ENCODE measurements around the gene MIPOL1.
A peak's percentile ranks its signal among the peaks of the same experiment; 100 is the strongest.

The MIPOL1 gene

DNA sequence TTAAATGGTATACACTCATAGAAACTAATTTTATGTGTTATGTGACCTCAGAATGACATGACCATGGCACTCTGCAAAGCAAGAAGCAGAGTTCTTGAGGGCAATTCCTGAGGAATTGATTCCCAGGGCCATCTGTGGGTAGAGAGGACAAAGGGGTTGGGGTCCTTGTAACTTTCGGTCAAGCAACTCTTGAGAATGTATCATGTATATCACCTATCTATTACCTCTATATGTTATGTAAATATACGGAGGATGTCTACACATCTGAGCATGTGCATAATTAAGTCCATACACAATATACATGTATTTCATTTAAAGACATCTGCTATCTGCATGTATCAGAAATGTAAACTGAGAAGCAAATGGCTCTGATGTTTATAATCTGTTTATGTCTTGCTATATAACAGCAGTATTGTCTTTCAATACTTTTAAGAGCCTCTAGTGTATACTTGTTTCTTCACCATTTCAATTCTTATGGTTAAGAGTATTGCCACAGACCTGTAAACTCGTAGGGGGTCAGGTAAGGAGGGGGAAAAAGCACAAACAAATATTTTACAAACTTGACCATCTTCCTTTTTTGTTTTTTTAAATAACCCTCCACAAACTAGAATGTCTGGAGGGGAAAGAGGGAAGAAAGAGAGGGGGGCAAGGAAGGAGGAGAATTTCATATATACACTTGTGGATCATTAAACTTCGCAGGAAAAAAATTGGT lies 392.8 kb downstream of the MIPOL1 start:
- no peak for DNase-seq

DNA sequence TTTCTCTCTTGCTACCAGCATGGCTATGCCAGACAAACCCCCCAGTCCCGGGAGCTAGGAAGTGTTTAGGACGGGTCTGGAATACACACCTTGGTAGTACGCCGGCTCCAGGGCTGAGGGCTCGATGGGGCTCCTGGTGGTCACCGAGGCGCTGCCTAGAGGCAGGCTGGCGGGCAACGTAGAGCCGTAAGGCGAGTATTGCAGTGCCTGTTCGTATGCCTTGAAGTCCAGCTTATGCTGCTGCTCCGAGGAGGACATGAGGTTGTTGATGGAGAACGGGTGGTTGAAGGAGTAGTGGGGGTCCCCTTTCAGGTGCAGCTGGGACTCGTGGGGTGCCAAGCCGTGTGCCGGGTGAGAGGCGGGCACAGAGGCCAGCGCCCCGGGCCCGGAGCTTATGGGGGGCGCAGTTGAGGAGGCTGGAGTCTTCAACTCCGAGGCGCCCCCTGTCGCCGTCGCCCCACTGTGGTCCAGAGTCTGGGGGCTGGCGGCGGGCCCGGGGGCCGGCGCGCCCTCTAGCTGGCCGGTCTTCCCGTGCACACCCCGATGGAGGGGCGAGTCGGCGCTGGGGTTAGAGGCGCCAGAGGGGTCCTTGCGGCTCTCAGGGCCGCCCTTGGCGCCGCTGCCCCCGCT lies 393.7 kb downstream of the MIPOL1 start:
- DNase-seq = no peak

DNA sequence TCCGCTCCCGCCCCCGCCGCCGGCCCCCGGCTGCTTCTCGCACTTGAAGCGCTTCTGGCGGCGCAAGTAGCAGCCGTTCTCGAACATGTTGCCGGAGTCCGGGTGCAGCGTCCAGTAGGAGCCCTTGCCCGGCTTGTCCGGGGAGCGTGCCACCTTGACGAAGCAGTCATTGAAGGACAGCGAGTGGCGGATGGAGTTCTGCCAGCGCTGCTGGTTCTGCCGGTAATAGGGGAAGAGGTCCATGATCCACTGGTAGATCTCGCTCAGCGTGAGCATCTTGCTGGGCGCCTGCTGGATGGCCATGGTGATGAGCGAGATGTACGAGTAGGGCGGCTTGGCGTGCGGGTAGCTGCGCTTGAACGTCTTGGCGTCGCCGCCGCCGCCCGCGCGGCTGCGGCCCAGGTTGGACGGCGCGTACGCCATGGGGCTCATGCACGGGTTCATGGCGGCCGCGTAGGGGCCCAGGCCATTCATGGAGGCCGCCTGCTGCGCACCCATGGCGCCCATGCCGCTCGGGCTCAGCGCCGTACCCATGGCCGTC lies 394.3 kb downstream of the MIPOL1 start:
- no peak for DNase-seq

DNA sequence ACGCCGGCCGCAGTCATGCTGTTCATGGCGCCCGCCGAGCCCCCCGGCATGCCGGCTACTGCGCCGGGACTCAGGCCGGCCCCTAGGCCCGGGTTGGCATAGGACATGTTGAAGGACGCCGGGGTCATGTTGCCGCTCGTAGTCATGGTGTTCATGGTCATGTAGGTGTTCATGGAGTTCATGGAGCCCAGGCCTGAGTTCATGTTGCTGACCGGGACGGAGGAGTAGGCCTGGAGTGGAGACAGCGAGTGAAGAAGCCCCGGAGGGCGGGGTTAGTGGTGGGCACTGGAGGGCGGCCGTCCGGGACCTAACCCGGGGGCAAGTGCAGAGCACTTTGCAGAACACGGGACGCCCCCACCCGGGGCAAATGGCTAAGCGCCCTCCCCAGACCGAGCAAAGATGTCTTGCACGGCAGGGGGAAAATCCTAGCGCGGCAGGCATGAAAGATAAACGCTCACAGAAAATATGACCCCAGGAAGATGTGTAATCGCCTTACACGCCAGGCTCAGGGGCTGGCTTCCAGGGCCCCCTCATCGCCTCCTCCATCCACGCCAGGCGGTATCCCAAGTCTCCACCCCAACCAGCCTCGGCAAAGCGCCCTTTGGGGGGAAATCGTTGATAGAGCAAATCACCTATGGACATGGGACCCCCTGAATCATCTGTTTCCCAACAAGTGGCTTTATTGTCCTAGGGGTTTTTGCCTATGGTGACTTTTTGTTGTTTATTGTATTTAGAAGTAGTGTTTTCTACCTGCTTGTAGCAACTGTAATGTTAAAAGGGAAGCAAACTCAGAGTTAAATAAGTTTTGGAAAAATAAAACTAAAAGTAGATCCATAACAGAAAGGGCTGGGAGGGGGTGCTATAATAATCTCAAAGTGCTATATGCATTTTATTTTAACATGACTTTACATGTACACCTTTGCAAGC lies 395.0 kb downstream of the MIPOL1 start:
- no peak for DNase-seq

DNA sequence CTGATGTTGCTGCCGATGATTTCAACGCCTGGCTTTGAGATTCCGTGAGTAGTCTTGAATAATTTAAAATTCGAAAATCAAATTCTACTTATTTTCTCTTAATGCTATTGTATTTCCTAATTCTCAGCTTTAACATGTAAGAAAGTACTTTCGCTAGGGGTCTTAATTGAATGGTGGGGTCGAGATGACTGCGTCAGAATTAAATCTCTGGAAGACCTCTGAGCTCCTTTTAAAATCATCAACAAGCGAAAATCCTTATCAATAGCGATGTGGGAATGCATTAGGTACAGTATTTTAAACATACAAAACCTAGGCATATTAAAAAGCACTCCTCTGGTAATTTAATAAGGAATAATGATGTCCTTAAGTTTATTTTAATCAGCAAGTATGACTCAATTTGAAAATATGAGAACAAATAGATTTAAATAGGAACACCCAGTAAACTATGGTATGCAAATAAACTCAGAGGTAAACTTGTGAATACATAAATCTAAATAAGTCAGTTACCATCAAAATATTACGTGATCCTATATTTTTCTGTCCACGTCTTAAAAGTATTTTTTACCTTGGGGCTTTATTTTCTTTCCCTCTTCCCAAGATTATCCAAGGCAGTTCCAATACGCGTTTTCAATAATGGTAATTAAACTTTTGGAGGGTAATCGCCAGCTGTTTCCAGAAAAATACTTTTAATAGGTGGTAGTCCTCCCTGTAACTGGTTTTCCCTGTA lies 395.9 kb downstream of the MIPOL1 start:
- no peak for DNase-seq

DNA sequence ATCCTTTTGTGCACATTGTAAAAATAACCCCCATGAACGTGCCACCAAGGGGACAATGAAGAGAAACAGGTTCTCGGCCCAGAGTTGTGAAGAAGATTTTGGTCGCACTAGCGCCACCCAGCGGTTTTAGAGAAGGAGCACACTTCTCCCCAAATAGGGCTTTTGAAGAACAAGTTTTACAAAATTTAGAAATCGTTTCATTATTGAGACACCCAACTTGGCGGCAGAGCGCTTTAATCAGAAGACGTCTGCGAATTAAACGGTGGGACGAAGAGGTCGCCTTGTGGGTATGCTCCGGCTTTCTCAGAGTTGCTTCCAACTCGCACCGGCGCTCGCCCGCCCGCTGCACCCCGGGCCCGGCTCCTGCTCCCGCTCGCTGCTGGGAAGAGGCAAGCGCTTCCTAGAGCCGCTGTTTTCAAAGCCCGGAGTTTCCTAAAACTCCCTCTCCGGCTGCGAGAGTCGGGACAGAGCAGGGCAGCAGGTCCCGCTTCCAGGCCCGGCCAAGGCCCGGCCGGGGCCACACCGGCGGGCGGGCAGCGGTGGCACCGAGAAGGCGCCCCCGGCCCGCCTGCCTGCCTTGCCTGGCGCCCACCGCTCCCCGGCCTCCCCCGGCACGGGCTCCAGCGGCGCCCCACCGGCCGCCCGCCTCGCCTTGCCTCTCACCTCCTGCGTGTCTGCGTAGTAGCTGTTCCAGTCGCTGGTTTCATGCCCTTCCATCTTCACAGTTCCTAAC lies 396.7 kb downstream of the MIPOL1 start:
- DNase-seq = no peak

DNA sequence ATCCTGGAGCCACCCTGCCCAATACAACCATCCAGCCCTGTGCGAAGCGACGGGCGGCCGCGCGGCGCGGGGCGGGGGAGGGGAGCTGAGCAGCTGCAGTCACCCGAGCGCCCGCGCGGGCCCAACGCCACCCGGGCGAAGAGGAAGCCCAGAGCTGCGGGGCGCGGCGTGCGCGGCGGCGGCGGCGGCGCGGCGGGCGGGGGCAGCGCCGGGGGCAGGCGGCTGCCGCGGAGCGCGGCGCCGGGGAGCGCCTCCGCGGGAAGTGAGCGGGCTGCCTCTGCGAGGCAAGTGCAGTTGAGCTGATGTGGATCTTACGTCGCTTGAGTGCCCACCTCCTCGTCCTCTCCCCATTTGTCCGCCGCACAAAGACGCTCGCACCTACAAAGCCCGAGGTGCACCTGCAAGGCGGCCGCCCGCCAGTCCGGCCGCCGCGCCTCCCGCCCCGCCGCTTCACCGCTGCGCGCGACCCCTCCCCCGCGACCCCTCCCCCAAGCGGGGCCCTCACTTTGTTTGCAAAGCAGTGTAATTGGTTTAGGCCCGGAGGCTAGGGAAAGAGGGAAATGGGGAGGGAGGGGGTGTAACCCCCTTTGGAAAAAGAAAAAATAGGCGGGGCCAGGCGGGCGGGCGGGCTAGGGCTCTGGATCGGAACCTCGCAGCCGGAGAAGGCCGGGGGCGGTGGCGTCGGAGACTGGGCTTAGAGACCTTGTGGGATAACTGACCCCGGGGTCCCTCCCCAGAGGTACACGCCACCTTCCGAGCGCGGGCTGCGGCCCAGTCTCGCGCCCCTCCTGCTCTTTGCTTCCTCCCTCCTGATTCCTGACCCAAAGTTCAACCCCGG lies 397.5 kb downstream of the MIPOL1 start, which contains the start of the genes FOXA1 and TTC6:
Gene FOXA1 (minus strand): TSS at position 279 of the 838 bp plus-strand sequence. CDS start 277 bp downstream, at position 2.
Gene TTC6 (plus strand): TSS at position 659 of the 838 bp plus-strand sequence. CDS start 26,436 bp downstream, outside the sequence.
- no peak for DNase-seq

DNA sequence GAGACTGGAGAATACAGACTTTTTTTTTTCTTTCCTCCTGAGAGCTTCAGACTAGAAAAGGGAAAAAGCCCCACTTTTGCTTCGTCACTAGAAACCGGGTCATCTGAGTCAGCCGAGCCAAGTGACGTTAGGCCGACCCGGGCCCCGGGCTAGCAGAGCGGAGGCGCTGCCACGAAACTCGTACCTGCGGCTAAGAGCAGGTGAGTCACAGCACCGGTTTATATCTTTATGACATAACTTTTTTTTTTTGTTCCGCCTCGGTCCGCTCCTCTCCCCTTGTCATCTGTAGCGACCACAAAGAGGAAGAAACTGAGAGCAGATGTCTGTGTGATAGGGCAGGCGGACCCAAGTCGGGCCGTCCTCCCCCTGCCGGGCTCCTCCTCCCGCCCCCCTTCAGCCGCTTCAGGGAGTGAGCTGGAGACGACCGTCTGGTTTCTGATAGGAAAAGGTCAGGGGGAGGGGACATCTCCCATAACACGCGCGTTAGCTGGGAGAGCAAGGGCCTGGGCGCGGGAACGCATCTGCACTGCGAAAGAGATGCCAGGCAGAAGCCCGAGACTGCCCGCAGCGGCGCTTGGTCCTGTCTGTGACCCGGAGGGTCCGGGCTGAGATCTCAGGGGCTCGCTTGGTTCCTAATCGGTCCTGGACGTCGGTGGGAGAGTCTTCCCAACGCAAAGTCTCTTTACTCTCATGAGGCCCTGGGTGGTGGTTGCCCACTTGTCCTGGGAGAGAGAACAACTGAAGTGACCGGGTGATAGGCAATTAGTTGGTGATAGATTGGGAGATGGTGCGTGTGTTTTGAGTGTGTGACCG lies 398.3 kb downstream of the MIPOL1 start:
- DNase-seq = peak; percentile 12

DNA sequence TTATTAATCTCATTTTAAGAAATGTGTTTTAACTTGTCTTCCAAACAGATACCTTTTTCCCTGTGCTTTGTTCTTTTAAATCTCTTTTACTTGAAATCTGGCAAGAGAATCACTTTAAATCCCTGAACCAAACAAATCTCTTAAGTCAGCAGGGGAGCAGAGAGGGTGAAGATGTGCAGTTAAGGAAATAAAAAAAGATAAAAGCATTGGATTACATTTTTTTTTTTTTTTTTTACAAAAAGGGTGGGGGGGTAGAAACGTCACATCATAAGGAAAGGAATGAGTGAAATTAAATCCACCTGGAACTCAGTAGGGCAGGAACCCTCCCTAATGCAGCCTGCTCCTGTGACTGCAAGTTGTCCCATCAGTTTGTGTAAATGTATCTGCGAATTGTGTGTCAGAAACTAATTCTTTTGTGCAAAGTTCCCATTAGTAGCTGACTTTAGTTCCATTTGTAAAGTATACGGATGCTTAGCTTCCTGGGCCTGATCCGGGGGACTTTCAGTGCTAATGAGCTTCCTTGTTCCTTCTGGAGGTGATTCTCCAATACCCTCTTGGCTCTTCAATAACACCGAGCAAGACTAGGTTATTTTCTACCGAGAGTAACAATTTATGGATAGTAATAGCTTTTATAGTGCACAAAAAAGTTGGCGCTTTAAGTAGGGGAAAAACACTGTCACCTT lies 399.2 kb downstream of the MIPOL1 start:
- no peak for DNase-seq

DNA sequence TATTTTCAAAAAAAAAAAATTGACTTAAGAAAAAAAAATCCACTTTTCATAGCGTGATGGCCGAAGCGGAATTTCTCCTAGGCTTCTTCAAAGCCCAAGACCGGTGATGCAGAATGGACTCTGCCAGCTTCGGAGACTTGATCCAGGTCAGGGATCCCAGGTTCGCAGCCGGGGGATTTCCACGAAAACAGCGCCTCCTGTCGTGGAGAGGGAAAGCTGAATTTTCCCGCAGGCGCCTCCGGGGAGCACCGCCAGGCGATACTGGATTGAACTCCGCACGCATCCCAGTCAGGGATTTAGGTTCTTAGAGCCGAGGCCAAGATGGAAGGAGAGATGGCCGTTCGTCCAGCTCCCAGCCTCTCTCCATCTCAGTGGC lies 399.8 kb downstream of the MIPOL1 start:
- DNase-seq = no peak

DNA sequence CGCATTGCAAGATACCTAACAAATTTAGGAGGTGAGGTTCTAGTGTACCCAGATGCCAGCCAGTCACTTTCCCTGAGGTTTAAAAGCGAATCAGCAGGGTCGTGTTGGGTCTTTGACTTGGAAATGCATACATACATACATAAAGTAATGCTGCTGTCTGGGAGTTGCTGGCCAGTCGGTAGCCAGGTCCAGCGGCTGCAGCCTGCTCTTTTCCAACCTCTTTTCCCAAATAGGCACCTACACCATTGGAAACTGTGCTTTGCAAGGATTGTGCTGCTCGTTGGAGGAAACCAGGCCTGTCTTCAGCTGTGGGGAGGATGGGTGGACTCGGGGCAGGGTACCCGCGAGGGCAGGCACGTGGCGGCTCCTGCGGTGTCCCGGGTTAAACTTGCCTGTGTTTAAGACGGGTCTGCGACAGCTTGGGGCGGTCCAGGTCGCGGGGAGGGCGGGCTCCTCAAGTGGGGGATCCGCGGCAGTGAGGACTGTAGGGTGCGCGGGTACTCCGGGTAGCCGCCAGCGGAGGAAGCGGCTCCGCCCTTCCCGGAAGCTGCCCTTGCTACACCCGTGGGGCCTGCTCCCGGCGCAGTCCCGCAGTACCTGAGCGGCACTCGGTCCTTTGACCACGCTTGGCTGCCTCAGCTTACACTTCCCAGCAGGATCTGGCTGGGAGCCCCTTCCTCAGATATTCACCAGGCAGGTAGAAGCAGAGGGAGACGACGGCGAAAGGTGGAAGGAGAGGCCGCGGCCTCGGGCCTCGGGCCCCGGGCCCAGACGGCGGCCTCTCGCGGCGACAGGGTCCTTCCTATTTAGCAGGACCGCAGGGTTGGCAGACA lies 400.4 kb downstream of the MIPOL1 start:
- DNase-seq = no peak

DNA sequence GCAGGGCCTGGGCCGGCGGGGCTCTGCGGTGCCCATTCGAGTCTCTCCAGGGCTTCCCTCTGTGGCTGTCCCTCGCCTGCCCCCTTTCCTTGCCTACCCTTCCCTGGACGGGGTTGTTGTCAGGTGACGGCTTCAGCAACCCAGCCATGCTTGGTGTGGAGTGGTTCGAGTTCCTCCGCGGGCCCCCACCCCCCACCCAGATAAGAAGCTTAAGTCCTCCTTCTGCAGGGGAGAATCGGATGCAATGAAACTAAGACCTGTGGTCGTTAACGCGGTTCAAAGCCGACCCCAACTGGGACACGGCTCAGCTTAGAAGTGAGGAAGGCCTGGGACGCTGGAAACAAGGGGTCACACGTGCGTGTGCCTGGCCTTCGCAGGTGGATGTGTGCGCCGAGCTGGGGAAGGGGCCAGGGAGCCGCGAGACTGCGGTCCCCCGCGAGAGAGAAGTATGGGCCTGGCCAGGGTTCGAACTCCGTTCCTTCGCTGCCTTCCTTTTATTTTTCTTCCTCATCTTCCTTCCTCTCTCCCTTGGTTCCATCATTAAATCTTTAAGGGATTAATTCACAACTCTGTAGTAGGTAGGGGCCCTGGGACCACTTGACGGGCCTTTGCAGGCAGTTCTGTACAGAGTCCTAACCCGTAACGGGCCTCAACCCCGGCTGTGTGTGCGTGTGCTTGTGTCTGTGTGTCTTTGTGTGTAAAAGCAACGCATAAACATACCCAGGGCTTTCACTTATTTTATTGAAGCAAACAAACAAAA lies 401.2 kb downstream of the MIPOL1 start:
- DNase-seq = no peak

DNA sequence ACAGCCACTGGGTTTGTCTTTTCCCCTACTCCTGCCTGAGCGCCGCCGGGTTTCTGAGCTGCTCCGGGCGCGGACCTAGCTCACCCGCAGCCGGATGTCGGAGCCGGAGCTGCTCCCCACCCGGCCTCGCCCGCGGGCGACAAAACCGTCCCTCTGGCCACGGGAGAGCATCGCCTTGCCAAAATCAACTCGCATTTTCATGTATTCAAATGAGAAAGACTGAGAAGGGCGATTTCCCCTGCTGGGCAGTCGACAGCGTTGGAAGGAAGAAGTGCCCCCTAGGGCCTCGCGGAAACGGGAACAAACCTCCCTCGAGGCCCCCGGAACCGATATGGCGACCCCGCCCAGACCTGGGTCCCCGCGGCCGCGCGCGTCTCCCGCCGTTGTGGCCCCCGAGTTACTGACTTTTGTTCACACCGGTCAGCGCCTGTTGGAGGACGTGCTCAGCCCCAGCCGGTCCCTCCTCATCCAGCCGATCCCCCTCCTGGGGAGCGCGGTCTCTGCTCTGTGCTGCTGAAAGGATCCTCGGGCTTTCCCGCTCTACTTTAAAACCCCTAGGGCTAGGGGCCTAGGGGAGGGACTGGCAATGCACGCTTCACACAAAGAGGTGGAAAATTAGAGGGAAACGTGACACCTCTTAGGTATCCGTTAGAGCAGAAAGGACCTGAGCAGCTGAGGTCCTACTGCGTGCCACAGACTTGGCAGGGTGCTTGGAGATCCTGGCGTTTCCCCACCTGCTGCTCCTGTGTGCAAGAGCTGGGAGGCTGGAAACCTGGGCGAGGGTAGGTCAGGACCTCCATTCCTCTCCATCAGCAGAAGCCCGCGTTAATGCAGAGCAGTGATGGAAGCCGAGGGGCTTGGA lies 402.0 kb downstream of the MIPOL1 start:
- no peak for DNase-seq

DNA sequence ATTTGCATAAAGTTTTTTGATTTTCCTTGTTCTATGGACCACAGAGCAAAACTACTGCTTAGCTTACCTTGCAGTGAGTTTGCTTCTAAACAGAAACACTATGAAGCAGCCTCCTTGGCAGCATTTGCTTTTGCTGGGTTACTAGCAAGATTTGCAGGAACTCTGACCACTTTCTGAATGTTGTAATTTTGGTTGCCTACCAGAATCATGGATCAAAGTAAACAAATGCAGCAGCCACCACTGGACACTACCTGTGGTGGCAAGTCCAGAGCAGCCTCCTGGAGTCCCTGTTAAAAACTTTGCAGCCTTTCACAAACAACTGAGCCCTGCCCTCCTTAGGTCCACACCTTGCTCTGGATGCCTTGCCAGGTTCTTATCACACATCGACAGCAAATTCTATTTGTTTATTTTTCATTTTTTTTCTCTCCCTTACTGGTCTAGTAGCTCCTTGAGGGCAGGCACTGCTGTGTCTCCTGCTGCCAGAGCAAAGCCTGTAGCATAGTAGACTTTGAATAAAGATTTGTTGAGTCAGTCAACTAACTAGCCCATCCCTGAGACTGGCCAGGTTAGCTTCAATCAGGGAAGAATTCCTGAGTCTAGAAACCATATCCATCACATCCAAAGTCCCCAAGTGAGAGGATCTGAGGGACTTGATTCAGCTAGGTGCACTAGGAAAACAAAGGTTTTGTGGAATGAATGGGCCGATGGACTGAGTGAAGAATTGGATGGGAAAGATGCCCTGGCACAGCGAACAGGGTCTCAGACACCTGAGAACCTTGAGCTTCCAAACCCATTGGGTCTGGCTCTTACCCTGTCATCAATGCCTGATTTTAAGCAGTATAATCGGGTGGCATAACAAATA lies 403.4 kb downstream of the MIPOL1 start:
- DNase-seq = no peak

DNA sequence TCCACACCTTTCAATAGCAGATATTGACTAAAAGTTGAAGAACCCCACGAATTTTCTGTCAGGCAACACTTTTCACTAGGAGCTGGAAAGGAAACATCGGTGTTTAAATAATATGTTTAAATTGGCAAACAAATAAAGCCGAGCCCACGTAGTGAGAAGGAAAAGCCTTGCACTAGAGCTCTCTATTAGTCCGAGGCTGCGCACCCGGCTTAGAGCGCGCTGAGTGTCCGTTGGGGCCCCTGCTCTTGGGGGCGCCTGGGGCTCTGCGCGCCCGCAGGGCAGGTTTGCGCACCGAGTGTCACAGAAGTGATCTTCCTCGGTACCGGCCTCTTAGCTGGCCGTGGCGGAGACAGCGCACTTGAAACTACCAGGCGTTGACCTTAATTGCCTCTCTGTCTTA lies 404.1 kb downstream of the MIPOL1 start:
- no peak for DNase-seq
